Endothelial cell (in vitro differentiated cells): ENCODE data around the gene MAPK8IP2. TPM values are rescaled to one million over a fixed set of nuclear protein-coding genes. Genes with fewer than 3 reads are reported as not detected.
"Not testable (repeated sequence)": the region's sequence is repeated elsewhere in the genome, so short reads cannot be mapped to it uniquely, and the experiment has no call there.

Experiments used
- DNase-seq: peaks from one replicate; pipeline ENCODE4 v3.0.0; 2021; ENCODE audit warnings: low spot score
- H3K27ac Mint-ChIP-seq: one replicate; pipeline ENCODE4 v1.8.0; 2021; ENCODE audit warnings: mixed read lengths, inconsistent platforms; ENCODE audit not compliant: unreplicated experiment
- H3K27me3 Mint-ChIP-seq: one replicate; pipeline ENCODE4 v1.8.0; 2021; ENCODE audit warnings: mild to moderate bottlenecking, moderate library complexity, mixed read lengths, inconsistent platforms; ENCODE audit not compliant: unreplicated experiment
- H3K36me3 Mint-ChIP-seq: one replicate; pipeline ENCODE4 v1.8.0; 2021; ENCODE audit warnings: mild to moderate bottlenecking, low read depth, mixed read lengths, inconsistent platforms; ENCODE audit not compliant: unreplicated experiment
- H3K4me1 Mint-ChIP-seq: one replicate; pipeline ENCODE4 v1.8.0; 2021; ENCODE audit warnings: mild to moderate bottlenecking, mixed read lengths, inconsistent platforms; ENCODE audit not compliant: unreplicated experiment
- H3K4me3 Mint-ChIP-seq: one replicate; pipeline ENCODE4 v1.8.0; 2021; ENCODE audit warnings: mild to moderate bottlenecking, mixed read lengths, inconsistent platforms; ENCODE audit not compliant: unreplicated experiment
- H3K9me3 Mint-ChIP-seq: one replicate; pipeline ENCODE4 v1.8.0; 2021; ENCODE audit warnings: mixed read lengths, inconsistent platforms; ENCODE audit not compliant: unreplicated experiment
- total RNA-seq: library from RNA; stranded (reverse); fragmentation: NEBNext Ultra II Directional; extraction: Animal tissue kit (Norgen Biotek cat#: 25700); gene quantifications from one replicate; pipeline ENCODE4 v1.2.1, GENCODE V29; 2021; ENCODE audit not compliant: unreplicated experiment
- TF ChIP-seq, protein P1 (sequence below): fragments of 200-600 bp; sonication (generic); IDR thresholded peaks from one replicate; pipeline ENCODE4 v1.5.0; 2021; ENCODE audit warnings: antibody characterized with exemption; ENCODE audit not compliant: unreplicated experiment

MAPK8IP2 gene
- total RNA-seq, 1 donor from 2014 or later = 0.69 TPM

DNA sequence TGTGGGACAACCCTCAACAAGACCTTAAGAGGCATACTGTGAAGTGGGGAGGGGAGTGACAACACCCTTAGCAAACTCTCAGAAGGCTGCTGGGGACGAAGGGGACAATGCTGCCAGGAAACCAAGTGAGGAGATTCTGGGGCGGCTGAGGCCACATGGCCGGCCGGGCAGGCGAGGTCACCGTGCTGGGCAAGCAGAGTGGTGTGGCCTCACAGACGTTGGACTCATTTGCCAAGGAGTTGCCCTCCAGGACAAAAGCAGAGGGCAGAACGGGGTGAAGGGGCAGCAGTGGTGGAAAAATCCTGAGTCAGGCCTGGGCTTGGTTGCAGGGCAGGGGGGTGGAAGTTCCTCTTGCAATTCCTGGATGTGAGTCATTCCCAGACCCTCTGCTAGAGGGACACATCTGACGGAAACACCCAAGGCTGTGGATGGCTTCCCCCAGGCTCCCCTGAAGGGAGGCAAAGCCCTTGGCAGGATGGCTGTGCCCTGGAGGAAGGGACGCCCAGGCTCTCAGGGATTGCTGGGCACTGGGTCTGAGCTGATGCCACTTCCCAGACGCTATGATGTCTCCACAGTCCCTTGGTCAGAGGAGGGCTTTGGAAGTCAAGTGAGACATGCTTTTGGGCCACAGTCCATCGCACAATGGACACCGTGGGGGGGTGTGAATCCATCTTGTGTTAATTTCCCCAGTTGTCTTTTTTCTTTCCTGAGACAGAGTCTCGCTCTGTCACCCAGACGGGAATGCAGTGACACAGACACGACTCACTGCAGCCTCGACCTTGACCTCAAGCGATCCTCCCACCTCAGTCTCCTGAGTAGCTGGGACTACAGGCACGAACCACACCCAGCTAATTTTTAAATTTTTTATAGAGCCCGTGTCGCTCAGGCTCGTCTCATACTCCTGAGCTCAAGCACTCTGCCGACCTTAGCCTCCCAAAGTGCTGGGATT lies 55.8 kb downstream of the MAPK8IP2 start:
- Mint-ChIP-seq H3K4me3 (no peak overlapping the region), H3K27me3 (peaks cover 8% of the 10 kb centered on the region), H3K9me3 (peaks cover 4% of the 10 kb centered on the region), H3K36me3 (peaks cover 7% of the 10 kb centered on the region), H3K4me1 (peaks cover 18% of the 10 kb centered on the region), H3K27ac (no peak overlapping the region)
- DNase-seq = no peak
- TF ChIP-seq, protein P1, sequence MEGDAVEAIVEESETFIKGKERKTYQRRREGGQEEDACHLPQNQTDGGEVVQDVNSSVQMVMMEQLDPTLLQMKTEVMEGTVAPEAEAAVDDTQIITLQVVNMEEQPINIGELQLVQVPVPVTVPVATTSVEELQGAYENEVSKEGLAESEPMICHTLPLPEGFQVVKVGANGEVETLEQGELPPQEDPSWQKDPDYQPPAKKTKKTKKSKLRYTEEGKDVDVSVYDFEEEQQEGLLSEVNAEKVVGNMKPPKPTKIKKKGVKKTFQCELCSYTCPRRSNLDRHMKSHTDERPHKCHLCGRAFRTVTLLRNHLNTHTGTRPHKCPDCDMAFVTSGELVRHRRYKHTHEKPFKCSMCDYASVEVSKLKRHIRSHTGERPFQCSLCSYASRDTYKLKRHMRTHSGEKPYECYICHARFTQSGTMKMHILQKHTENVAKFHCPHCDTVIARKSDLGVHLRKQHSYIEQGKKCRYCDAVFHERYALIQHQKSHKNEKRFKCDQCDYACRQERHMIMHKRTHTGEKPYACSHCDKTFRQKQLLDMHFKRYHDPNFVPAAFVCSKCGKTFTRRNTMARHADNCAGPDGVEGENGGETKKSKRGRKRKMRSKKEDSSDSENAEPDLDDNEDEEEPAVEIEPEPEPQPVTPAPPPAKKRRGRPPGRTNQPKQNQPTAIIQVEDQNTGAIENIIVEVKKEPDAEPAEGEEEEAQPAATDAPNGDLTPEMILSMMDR = no peak

DNA sequence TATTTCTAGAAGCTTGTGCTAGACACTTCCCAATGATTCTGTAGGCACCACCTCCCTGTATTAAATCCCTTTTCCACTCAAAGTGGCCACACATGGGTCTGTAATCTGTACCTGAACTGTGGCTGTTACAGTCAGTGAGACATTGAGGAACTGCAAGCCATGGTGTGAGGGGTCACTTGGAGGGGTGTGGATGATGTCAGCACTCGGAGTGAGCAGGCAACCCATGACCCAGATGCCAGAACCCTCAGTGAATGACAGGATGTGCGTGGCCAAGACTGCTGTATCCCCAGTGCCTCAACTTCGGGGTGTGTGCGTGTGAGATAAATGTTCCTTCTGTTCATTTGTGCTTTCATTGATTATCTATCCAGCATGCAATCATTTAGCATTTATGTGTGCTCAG lies 57.3 kb downstream of the MAPK8IP2 start:
- H3K9me3 Mint-ChIP-seq = no peaks in the 10 kb centered on the region
- TF ChIP-seq, protein P1 = no peak
- H3K4me3 Mint-ChIP-seq = no peak overlapping the region
- no peak overlapping the region for H3K27ac Mint-ChIP-seq
- peaks cover 18% of the 10 kb centered on the region for H3K4me1 Mint-ChIP-seq
- peaks cover 2% of the 10 kb centered on the region for H3K36me3 Mint-ChIP-seq
- peaks cover 7% of the 10 kb centered on the region for H3K27me3 Mint-ChIP-seq
- DNase-seq = no peak

DNA sequence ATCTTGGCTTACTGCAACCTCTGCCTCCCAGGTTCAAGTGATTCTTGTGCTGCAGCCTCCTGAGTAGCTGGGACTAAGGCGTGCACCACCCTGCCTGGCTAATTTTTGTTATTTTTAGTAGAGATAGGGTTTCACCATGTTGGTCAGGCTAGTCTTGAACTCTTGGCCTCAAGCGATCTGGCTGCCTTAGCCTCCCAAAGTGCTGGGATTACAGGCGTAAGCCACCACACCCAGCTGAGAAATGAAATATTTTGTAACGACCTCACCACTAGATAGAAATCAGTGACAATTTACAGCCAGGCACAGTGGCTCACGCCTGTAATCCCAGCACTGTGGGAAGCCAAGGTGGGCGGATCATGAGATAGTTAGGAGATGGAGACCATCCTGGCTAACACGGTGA lies 59.1 kb downstream of the MAPK8IP2 start:
- not testable (repeated sequence) for H3K4me3 Mint-ChIP-seq, DNase-seq, H3K9me3 Mint-ChIP-seq, H3K27me3 Mint-ChIP-seq, H3K27ac Mint-ChIP-seq, H3K36me3 Mint-ChIP-seq
- H3K4me1 Mint-ChIP-seq = peaks cover 18% of the 10 kb centered on the region

DNA sequence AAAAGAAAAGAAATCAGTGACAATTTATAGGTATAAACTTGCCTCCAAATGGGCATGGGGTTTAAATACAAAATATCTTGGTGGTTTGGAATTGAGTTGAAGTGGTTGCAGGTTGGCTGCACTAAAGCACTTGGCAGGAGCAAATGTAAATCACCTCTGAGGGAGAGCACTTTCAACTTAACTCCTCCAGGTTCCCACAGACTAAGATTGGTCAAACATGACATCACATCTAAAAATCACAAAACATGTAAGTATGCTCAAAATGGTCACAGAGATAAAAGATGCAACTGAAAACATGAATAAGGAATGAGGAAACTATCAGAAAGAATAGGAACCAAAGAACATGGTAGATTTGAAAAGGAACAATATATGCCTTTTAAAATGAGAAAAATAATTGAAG lies 59.7 kb downstream of the MAPK8IP2 start:
- no peak overlapping the region for H3K27ac Mint-ChIP-seq
- peaks cover 18% of the 10 kb centered on the region for H3K4me1 Mint-ChIP-seq
- no peak for DNase-seq
- H3K4me3 Mint-ChIP-seq = no peak overlapping the region
- TF ChIP-seq, protein P1 = no peak
- no peaks in the 10 kb centered on the region for H3K9me3 Mint-ChIP-seq
- no peaks in the 10 kb centered on the region for H3K36me3 Mint-ChIP-seq
- H3K27me3 Mint-ChIP-seq = peaks cover 4% of the 10 kb centered on the region

Other genes with a start within 250 kb of the MAPK8IP2 start
- 76.7 TPM for gene SBF1, start 125.8 kb upstream of the MAPK8IP2 start, total RNA-seq
- 0.36 TPM for gene ADM2, start 119.2 kb upstream of the MAPK8IP2 start, total RNA-seq
- not detected for gene MIOX, start 113.9 kb upstream of the MAPK8IP2 start, total RNA-seq
- 88.2 TPM for gene LMF2, start 93.1 kb upstream of the MAPK8IP2 start, total RNA-seq
- 40.9 TPM for gene NCAPH2, start 92.6 kb upstream of the MAPK8IP2 start, total RNA-seq
- 1.1 TPM for gene SCO2, start 75.2 kb upstream of the MAPK8IP2 start, total RNA-seq
- 6.3 TPM for gene TYMP, start 70.8 kb upstream of the MAPK8IP2 start, total RNA-seq
- gene KLHDC7B, start 54.9 kb upstream of the MAPK8IP2 start, total RNA-seq = not detected
- gene SYCE3, start 37.9 kb upstream of the MAPK8IP2 start, total RNA-seq = not detected
- gene CPT1B, start 22.4 kb upstream of the MAPK8IP2 start, total RNA-seq = 89.0 TPM
- gene CHKB, start 17.9 kb upstream of the MAPK8IP2 start, total RNA-seq = 94.6 TPM
- gene ARSA, start 27.4 kb downstream of the MAPK8IP2 start, total RNA-seq = 59.6 TPM
- 223 TPM for gene SHANK3, start 72.0 kb downstream of the MAPK8IP2 start, total RNA-seq
- gene ACR, start 137.4 kb downstream of the MAPK8IP2 start, total RNA-seq = 2.8 TPM
- 31.1 TPM for gene RABL2B, start 182.8 kb downstream of the MAPK8IP2 start, total RNA-seq